Osteocyte (in vitro differentiated cells): ENCODE measurements around the gene UBASH3B. TPM values are rescaled to one million over a fixed set of nuclear protein-coding genes. Genes with fewer than 3 reads are reported as not detected.
"Not testable (repeated sequence)": the region's sequence is repeated elsewhere in the genome, so short reads cannot be mapped to it uniquely, and the experiment has no call there.

Source experiments
- DNase-seq: peaks from one replicate; pipeline ENCODE4 v3.0.0; 2021; ENCODE audit warnings: mixed read lengths; ENCODE audit not compliant: unreplicated experiment; ENCODE audit errors: extremely low spot score
- H3K27ac Mint-ChIP-seq: one replicate; pipeline ENCODE4 v1.8.0; 2021; ENCODE audit warnings: mild to moderate bottlenecking, mixed read lengths; ENCODE audit not compliant: unreplicated experiment
- H3K27me3 Mint-ChIP-seq: one replicate; pipeline ENCODE4 v1.8.0; 2021; ENCODE audit warnings: mixed read lengths; ENCODE audit not compliant: unreplicated experiment
- H3K36me3 Mint-ChIP-seq: one replicate; pipeline ENCODE4 v1.8.0; 2021; ENCODE audit warnings: mixed read lengths; ENCODE audit not compliant: unreplicated experiment
- H3K4me1 Mint-ChIP-seq: one replicate; pipeline ENCODE4 v1.8.0; 2021; ENCODE audit warnings: mixed read lengths; ENCODE audit not compliant: unreplicated experiment
- H3K4me3 Mint-ChIP-seq: one replicate; pipeline ENCODE4 v1.8.0; 2021; ENCODE audit warnings: mild to moderate bottlenecking, moderate library complexity, mixed read lengths; ENCODE audit not compliant: unreplicated experiment
- H3K9me3 Mint-ChIP-seq: one replicate; pipeline ENCODE4 v1.8.0; 2021; ENCODE audit warnings: mixed read lengths; ENCODE audit not compliant: unreplicated experiment
- total RNA-seq: library from RNA; stranded (reverse); gene quantifications from 2 replicates; pipeline ENCODE4 v1.2.1, GENCODE V29; 2021
- TF ChIP-seq, protein P1 (sequence below): fragments of 200-600 bp; sonication (generic); IDR thresholded peaks from 2 replicates; pipeline ENCODE4 v1.5.0; 2021; ENCODE audit warnings: antibody characterized with exemption, mild to moderate bottlenecking, moderate library complexity

UBASH3B gene
- total RNA-seq, 1 donor from 2014 or later = 43.5 TPM

DNA sequence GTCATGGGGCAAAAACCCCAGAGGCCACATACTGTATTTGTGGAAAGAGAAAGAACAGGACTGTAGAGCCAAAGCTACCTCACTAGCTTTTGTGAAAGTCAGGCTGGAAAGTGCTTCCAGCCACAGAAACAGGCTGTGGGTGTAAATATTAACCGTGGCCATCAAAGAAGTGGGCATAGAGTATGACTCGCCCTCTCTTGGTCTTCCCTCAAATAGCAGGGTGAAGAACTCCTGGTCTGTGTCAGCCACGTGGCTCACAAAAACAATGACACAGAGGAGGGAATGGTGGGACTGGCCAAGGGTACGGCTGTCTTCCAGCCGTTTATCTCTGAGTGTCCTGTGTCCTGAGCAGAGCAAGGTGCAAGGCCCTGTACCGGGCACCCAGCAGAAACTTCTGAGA lies 37.6 kb upstream of the UBASH3B start:
- no peak overlapping the region for H3K4me3 Mint-ChIP-seq
- TF ChIP-seq, protein P1, sequence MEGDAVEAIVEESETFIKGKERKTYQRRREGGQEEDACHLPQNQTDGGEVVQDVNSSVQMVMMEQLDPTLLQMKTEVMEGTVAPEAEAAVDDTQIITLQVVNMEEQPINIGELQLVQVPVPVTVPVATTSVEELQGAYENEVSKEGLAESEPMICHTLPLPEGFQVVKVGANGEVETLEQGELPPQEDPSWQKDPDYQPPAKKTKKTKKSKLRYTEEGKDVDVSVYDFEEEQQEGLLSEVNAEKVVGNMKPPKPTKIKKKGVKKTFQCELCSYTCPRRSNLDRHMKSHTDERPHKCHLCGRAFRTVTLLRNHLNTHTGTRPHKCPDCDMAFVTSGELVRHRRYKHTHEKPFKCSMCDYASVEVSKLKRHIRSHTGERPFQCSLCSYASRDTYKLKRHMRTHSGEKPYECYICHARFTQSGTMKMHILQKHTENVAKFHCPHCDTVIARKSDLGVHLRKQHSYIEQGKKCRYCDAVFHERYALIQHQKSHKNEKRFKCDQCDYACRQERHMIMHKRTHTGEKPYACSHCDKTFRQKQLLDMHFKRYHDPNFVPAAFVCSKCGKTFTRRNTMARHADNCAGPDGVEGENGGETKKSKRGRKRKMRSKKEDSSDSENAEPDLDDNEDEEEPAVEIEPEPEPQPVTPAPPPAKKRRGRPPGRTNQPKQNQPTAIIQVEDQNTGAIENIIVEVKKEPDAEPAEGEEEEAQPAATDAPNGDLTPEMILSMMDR = no peak
- no peaks in the 10 kb centered on the region for H3K4me1 Mint-ChIP-seq
- H3K27me3 Mint-ChIP-seq = peaks cover 23% of the 10 kb centered on the region
- peaks cover 5% of the 10 kb centered on the region for H3K9me3 Mint-ChIP-seq
- no peak overlapping the region for H3K27ac Mint-ChIP-seq
- H3K36me3 Mint-ChIP-seq = no peaks in the 10 kb centered on the region
- DNase-seq = no peak

DNA sequence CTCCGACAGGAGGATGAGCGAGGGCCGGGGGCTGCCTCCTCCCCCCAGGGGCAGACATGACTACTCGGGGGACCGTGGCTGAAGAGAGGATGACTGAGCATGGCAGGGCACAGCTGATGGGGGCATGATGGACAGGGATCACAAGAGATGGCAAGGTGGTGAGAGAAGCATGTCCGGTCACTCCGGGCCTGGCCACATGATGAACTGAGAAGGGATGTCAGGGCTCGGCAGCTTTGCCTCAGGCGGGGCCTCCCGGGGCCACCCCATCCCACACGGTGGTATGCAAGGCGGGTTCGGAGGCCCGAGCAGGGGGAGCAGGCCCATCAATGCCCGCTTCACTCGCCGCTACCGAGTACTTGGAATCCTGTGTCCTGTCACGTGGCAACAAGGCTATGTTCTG lies 36.6 kb upstream of the UBASH3B start:
- H3K27me3 Mint-ChIP-seq = peaks cover 22% of the 10 kb centered on the region
- TF ChIP-seq, protein P1 = no peak
- H3K9me3 Mint-ChIP-seq = peaks cover 5% of the 10 kb centered on the region

GRCh38 chr11:122619757-122620156 lies 35.8 kb upstream of the UBASH3B start:
- H3K4me3 Mint-ChIP-seq = no peak overlapping the region
- no peaks in the 10 kb centered on the region for H3K4me1 Mint-ChIP-seq
- H3K36me3 Mint-ChIP-seq = no peaks in the 10 kb centered on the region
- DNase-seq = no peak
- H3K27ac Mint-ChIP-seq = no peak overlapping the region
- TF ChIP-seq, protein P1 = no peak
- H3K9me3 Mint-ChIP-seq = peaks cover 5% of the 10 kb centered on the region
- peaks cover 17% of the 10 kb centered on the region for H3K27me3 Mint-ChIP-seq

More for the DNA sequence above, 36.6 kb upstream of the UBASH3B start:
- no peak overlapping the region for H3K4me3 Mint-ChIP-seq
- no peaks in the 10 kb centered on the region for H3K4me1 Mint-ChIP-seq
- H3K36me3 Mint-ChIP-seq = no peaks in the 10 kb centered on the region
- H3K27ac Mint-ChIP-seq = no peak overlapping the region
- DNase-seq = no peak

GRCh38 chr11:122625501-122625900 lies 30.0 kb upstream of the UBASH3B start:
- not testable (repeated sequence) for H3K9me3 Mint-ChIP-seq, DNase-seq, H3K36me3 Mint-ChIP-seq, H3K4me3 Mint-ChIP-seq, H3K27ac Mint-ChIP-seq
- Mint-ChIP-seq H3K27me3 (peaks cover 14% of the 10 kb centered on the region), H3K4me1 (peaks cover 11% of the 10 kb centered on the region)

- Mint-ChIP-seq H3K36me3 (no peaks in the 10 kb centered on the region), H3K4me3 (no peak overlapping the region), H3K27ac (no peak overlapping the region), H3K27me3 (peaks cover 14% of the 10 kb centered on the region), H3K9me3 (no peaks in the 10 kb centered on the region), H3K4me1 (peaks cover 11% of the 10 kb centered on the region)
- no peak for DNase-seq
- TF ChIP-seq, protein P1 = no peak
Measured at GRCh38 chr11:122625976-122626665, 29.4 kb upstream of the UBASH3B start.
